ENCODE measurements around the gene COL16A1. TPM values are rescaled to one million over a fixed set of nuclear protein-coding genes. Genes with fewer than 3 reads are reported as not detected.

The COL16A1 gene
- total RNA-seq, 6 experiments from 2014 or later = 74.1 to 100 (median 87.6) TPM

DNA sequence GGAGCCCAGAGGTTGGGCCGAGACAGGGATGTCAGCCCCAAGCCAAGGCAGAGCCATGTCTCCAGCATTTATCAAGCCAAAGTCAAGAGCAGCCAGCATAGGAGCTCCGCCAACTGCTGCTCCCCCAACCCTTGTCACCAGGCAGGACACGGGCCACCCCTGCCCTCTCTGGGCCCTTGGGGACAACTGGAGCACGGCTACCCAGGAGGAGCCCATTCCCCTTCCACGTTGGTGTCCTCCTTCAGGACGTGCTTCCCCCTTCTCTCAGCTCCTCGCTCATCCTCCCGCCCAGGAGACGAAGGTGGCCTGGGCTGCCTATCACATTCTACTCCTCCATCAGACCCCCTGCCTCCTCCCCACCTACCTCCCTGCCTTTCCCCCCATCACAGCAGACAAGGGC is 39.3 kb downstream of the COL16A1 start:
- TF ChIP-seq, protein P1, sequence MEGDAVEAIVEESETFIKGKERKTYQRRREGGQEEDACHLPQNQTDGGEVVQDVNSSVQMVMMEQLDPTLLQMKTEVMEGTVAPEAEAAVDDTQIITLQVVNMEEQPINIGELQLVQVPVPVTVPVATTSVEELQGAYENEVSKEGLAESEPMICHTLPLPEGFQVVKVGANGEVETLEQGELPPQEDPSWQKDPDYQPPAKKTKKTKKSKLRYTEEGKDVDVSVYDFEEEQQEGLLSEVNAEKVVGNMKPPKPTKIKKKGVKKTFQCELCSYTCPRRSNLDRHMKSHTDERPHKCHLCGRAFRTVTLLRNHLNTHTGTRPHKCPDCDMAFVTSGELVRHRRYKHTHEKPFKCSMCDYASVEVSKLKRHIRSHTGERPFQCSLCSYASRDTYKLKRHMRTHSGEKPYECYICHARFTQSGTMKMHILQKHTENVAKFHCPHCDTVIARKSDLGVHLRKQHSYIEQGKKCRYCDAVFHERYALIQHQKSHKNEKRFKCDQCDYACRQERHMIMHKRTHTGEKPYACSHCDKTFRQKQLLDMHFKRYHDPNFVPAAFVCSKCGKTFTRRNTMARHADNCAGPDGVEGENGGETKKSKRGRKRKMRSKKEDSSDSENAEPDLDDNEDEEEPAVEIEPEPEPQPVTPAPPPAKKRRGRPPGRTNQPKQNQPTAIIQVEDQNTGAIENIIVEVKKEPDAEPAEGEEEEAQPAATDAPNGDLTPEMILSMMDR (IDR thresholded peaks at IDR 0.05) = no peak
- peaks cover 16% of the 10 kb centered on the region for H3K4me1 Mint-ChIP-seq (ENCODE audit: low read depth)
- peak overlapping the region; percentile 31 for H3K27ac Mint-ChIP-seq
- H3K36me3 Mint-ChIP-seq (ENCODE audit: low read depth) = peaks cover 14% of the 10 kb centered on the region
- DNase-seq = no peak
- peaks cover 3% of the 10 kb centered on the region for H3K27me3 Mint-ChIP-seq (ENCODE audit: insufficient read depth)
- H3K9me3 Mint-ChIP-seq = no peaks in the 10 kb centered on the region
- H3K4me3 Mint-ChIP-seq = no peak overlapping the region

DNA sequence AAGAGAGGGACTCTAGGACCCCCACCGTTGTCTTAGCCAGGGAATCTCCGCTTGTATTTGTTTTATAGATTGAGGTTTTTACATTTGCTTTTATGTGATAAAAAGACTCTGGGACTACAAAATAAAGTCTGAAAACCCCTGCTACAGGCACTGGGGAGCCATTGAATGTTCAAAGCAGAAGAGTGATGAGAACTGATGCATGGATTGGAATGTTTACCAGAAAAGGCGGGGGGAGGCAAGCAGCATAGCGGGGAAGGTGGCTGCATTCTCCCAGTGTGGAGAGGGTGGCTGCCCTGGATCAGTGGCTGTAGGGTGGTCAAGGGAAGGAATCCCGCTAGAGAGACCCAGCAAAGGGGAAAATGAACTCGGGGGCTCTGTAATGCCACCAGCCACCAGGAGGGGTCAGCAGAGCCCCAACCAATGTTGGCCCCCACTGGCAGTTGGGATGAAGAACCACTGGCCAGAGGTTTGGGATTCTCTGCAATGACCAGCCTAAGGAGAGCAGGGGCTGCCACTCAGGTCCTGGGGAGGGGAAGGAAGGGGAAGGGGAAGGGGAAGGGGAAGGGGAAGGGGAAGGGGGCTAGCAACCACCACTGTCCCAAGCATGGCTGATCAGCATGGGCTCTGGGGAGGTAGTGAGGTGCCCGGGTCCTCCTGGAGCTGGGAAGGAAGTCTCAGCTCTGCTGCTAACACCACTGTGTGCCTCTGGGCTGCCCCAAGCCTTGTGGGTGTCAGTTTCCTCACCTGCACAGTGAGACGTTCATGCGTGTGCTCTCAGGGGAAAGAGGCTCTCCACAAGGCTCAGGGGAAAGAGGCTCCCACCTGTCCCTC is 40.0 kb downstream of the COL16A1 start:
- no peak overlapping the region; the same call in 1 of the 2 replicates for H3K27ac Mint-ChIP-seq
- no peak overlapping the region for H3K4me3 Mint-ChIP-seq
- H3K9me3 Mint-ChIP-seq = no peaks in the 10 kb centered on the region
- TF ChIP-seq, protein P1 (IDR thresholded peaks at IDR 0.05) = peak; percentile 89
- peaks cover 21% of the 10 kb centered on the region for H3K4me1 Mint-ChIP-seq (ENCODE audit: low read depth)
- H3K27me3 Mint-ChIP-seq (ENCODE audit: insufficient read depth) = peaks cover 3% of the 10 kb centered on the region
- DNase-seq = no peak
- peaks cover 7% of the 10 kb centered on the region for H3K36me3 Mint-ChIP-seq (ENCODE audit: low read depth)

DNA sequence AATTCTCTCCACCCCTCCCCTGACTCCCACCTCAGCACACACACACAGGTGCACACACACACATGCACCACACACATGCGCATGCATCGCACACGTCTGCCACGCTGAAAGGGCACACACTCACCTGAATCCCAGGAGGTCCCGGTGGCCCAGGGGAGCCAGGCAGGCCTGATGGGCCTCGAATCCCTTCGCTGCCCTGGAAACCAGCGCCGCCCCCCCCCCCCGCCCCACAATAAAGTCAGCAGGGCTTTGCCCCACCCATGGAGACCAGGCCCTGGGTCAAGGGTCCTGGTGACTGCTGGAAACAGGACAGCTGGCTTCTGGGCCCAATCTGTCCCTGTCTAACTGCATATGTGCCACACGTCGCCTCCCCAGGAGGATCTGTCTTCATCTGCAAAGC is 41.4 kb downstream of the COL16A1 start:
- Mint-ChIP-seq H3K9me3 (no peaks in the 10 kb centered on the region), H3K4me3 (no peak overlapping the region), H3K36me3 (ENCODE audit: low read depth) (peaks cover 10% of the 10 kb centered on the region; the same call in 1 of the 2 replicates), H3K27me3 (ENCODE audit: insufficient read depth) (no peaks in the 10 kb centered on the region; the same call in none of the 2 replicates), H3K27ac (no peak overlapping the region), H3K4me1 (ENCODE audit: low read depth) (peaks cover 20% of the 10 kb centered on the region)
- TF ChIP-seq, protein P1 (IDR thresholded peaks at IDR 0.05) = no peak
- DNase-seq = no peak

DNA sequence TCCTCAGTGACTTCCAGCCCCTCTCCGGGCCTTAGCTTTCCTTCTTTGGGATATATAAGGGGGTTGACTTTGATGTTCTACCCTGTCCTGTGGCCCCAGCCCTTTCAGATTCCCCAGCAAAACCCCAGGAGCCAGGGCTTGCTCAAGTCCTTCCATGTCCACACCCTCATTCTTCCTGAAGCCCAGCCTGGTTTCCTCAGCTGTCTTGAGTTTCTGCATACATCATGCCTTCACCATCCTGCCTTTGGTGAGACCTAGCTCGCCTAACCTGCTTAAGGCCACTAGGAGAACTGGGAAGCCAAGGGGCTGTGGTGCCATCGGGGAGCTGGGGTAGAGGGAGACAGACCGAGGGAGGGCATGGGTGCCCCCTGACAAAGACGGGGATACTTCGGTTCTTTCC is 42.0 kb downstream of the COL16A1 start:
- H3K9me3 Mint-ChIP-seq = no peaks in the 10 kb centered on the region
- no peak overlapping the region; the same call in 1 of the 2 replicates for H3K27ac Mint-ChIP-seq
- H3K27me3 Mint-ChIP-seq (ENCODE audit: insufficient read depth) = no peaks in the 10 kb centered on the region; the same call in none of the 2 replicates
- peaks cover 16% of the 10 kb centered on the region for H3K4me1 Mint-ChIP-seq (ENCODE audit: low read depth)
- TF ChIP-seq, protein P1 (IDR thresholded peaks at IDR 0.05) = no peak
- no peak overlapping the region for H3K4me3 Mint-ChIP-seq
- no peak for DNase-seq
- peaks cover 10% of the 10 kb centered on the region; the same call in 1 of the 2 replicates for H3K36me3 Mint-ChIP-seq (ENCODE audit: low read depth)

DNA sequence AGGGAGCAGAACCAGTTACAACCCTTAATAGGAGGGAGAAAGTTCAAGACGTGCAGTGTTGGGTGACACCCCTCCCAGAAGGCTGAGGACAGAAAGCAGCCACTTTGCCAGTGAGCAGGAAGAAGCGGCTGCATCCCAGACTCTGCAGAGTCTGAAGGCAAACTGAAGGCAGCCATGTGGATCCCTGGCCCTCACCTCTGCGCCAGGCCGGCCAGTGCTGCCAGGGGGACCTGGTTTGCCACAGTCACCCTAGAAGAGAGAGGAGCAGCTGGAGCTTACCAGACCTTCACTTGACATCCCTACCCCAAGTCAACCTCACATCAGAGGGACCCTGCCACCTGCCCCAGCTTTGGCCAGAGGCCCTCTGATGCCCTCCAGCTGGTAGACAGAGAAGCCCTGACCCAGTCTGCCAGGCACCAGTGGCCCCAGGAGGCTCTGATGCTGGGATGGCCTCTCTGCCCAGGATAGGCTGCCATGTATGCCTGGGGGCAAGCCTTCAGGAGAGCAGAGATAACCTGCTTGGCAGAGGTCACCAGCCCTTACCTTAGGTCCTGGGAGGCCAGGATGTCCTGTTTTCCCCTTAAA is 42.9 kb downstream of the COL16A1 start:
- Mint-ChIP-seq H3K27ac (no peak overlapping the region), H3K4me3 (no peak overlapping the region), H3K27me3 (ENCODE audit: insufficient read depth) (no peaks in the 10 kb centered on the region; the same call in none of the 2 replicates), H3K9me3 (no peaks in the 10 kb centered on the region), H3K36me3 (ENCODE audit: low read depth) (peaks cover 7% of the 10 kb centered on the region; the same call in 1 of the 2 replicates), H3K4me1 (ENCODE audit: low read depth) (peaks cover 8% of the 10 kb centered on the region; the same call in 1 of the 2 replicates)
- TF ChIP-seq, protein P1 (IDR thresholded peaks at IDR 0.05) = no peak
- no peak for DNase-seq
